Stomach smooth muscle (tissue), 2 donors: ENCODE data around the gene LEKR1.

Source experiments
- H3K27ac ChIP-seq: one replicate; pipeline ENCODE4 v1.7.0; 2013; ENCODE audit warnings: mild to moderate bottlenecking, low read length, inconsistent platforms
- H3K27me3 ChIP-seq, 2 donors: one replicate each; pipeline ENCODE4 v1.7.0; 2013; ENCODE audit warnings: low read length in 2 of 2; ENCODE audit not compliant: insufficient read depth in 2 of 2, control insufficient read depth in 1 of 2
- H3K36me3 ChIP-seq, 2 donors: one replicate each; pipeline ENCODE4 v1.7.0; 2013; ENCODE audit warnings: low read length in 2 of 2; ENCODE audit not compliant: control insufficient read depth in 2 of 2, insufficient read depth in 2 of 2
- H3K4me1 ChIP-seq: one replicate; pipeline ENCODE4 v1.7.0; 2013; ENCODE audit warnings: low read length; ENCODE audit not compliant: control insufficient read depth, insufficient read depth
- H3K4me3 ChIP-seq, 2 donors: one replicate each; pipeline ENCODE4 v1.7.0; 2013; ENCODE audit warnings: low read length in 2 of 2
- H3K9ac ChIP-seq, 2 donors: one replicate each; pipeline ENCODE4 v1.7.0; 2013; ENCODE audit warnings: low read length in 2 of 2, mild to moderate bottlenecking in 1 of 2
- H3K9me3 ChIP-seq, 2 donors: one replicate each; pipeline ENCODE4 v1.7.0; 2013; ENCODE audit warnings: low read length in 2 of 2; ENCODE audit not compliant: control insufficient read depth in 2 of 2
- donor health status: healthy.
- donor health status: Pancreatic carcinoma.

Gene LEKR1

GRCh38 chr3:156978481-156978961, 152.4 kb downstream of the LEKR1 start:
- Histone ChIP-seq H3K27ac (no peak overlapping the region), H3K36me3 (no peaks in the 10 kb centered on the region), H3K4me3 (no peak overlapping the region), H3K9ac (no peak overlapping the region), H3K27me3 (no peaks in the 10 kb centered on the region), H3K4me1 (no peaks in the 10 kb centered on the region), H3K9me3 (no peaks in the 10 kb centered on the region)

GRCh38 chr3:156981005-156981404, 154.9 kb downstream of the LEKR1 start:
- H3K27me3 ChIP-seq: no peaks in the 10 kb centered on the region
- H3K9ac ChIP-seq: no peak overlapping the region
- H3K27ac ChIP-seq: no peak overlapping the region
- no peaks in the 10 kb centered on the region for H3K36me3 ChIP-seq
- no peaks in the 10 kb centered on the region for H3K9me3 ChIP-seq
- H3K4me3 ChIP-seq: no peak overlapping the region
- no peaks in the 10 kb centered on the region for H3K4me1 ChIP-seq

- Histone ChIP-seq H3K27ac (no peak overlapping the region), H3K4me3 (no peak overlapping the region), H3K9me3 (no peaks in the 10 kb centered on the region), H3K9ac (no peak overlapping the region), H3K27me3 (no peaks in the 10 kb centered on the region), H3K36me3 (no peaks in the 10 kb centered on the region), H3K4me1 (no peaks in the 10 kb centered on the region)
Observed at GRCh38 chr3:156983559-156983958, 157.4 kb downstream of the LEKR1 start.

- Histone ChIP-seq H3K9me3 (no peaks in the 10 kb centered on the region), H3K27ac (no peak overlapping the region), H3K36me3 (no peaks in the 10 kb centered on the region), H3K9ac (no peak overlapping the region), H3K4me1 (no peaks in the 10 kb centered on the region), H3K4me3 (no peak overlapping the region), H3K27me3 (no peaks in the 10 kb centered on the region)
Observed at GRCh38 chr3:156985711-156986110, 159.6 kb downstream of the LEKR1 start.

GRCh38 chr3:156987946-156988345, 161.8 kb downstream of the LEKR1 start:
- no peaks in the 10 kb centered on the region for H3K36me3 ChIP-seq
- no peaks in the 10 kb centered on the region for H3K27me3 ChIP-seq
- H3K4me1 ChIP-seq: no peaks in the 10 kb centered on the region

GRCh38 chr3:156997351-156997750, 171.2 kb downstream of the LEKR1 start:
- H3K9me3 ChIP-seq: no peaks in the 10 kb centered on the region
- H3K4me1 ChIP-seq: no peaks in the 10 kb centered on the region
- H3K27ac ChIP-seq: no peak overlapping the region
- no peaks in the 10 kb centered on the region for H3K27me3 ChIP-seq
- no peak overlapping the region for H3K9ac ChIP-seq
- H3K4me3 ChIP-seq: no peak overlapping the region
- no peaks in the 10 kb centered on the region for H3K36me3 ChIP-seq

More at GRCh38 chr3:156987946-156988345, 161.8 kb downstream of the LEKR1 start:
- Histone ChIP-seq H3K9ac (no peak overlapping the region), H3K4me3 (no peak overlapping the region), H3K27ac (no peak overlapping the region), H3K9me3 (no peaks in the 10 kb centered on the region)

- Histone ChIP-seq H3K27me3 (no peaks in the 10 kb centered on the region), H3K36me3 (no peaks in the 10 kb centered on the region), H3K4me1 (no peaks in the 10 kb centered on the region), H3K4me3 (no peak overlapping the region), H3K9ac (no peak overlapping the region), H3K9me3 (peaks cover 4 to 5% of the 10 kb centered on the region in 2 donors), H3K27ac (no peak overlapping the region)
Observed at GRCh38 chr3:157001221-157001957, 175.2 kb downstream of the LEKR1 start.

- Histone ChIP-seq H3K27ac (no peak overlapping the region), H3K4me1 (no peaks in the 10 kb centered on the region), H3K4me3 (no peak overlapping the region), H3K27me3 (no peaks in the 10 kb centered on the region), H3K9ac (no peak overlapping the region), H3K9me3 (no peaks in the 10 kb centered on the region), H3K36me3 (no peaks in the 10 kb centered on the region)
Observed at GRCh38 chr3:157021679-157022078, 195.5 kb downstream of the LEKR1 start.

- no peaks in the 10 kb centered on the region for H3K4me1 ChIP-seq
- no peak overlapping the region for H3K27ac ChIP-seq
- H3K9me3 ChIP-seq: no peaks in the 10 kb centered on the region
- H3K9ac ChIP-seq: no peak overlapping the region
- no peaks in the 10 kb centered on the region for H3K36me3 ChIP-seq
- H3K4me3 ChIP-seq: no peak overlapping the region
- H3K27me3 ChIP-seq: no peaks in the 10 kb centered on the region
Observed at GRCh38 chr3:157023226-157023625, 197.1 kb downstream of the LEKR1 start.

- Histone ChIP-seq H3K27me3 (no peaks in the 10 kb centered on the region), H3K9ac (no peak overlapping the region), H3K4me1 (no peaks in the 10 kb centered on the region), H3K36me3 (no peaks in the 10 kb centered on the region), H3K4me3 (no peak overlapping the region), H3K27ac (no peak overlapping the region), H3K9me3 (no peaks in the 10 kb centered on the region)
Observed at GRCh38 chr3:157026091-157026490, 199.9 kb downstream of the LEKR1 start.
